IPS-NIHi7 (cell line): Measurements from ENCODE around the gene EPOP.

Source experiments
- DNase-seq: peaks from one replicate; pipeline ENCODE4 v3.0.0; 2012; ENCODE audit warnings: mixed read lengths; ENCODE audit errors: extremely low spot score

EPOP gene

GRCh38 chr17:38705803-38706504 lies 31.2 kb upstream of the EPOP start:
- peak; percentile 52 for DNase-seq

GRCh38 chr17:38705523-38705802 lies 30.7 kb upstream of the EPOP start:
- peak; percentile 48 for DNase-seq

- DNase-seq, result peak; percentile 71
These were observed 30.1 kb upstream of the EPOP start, which contains the start of gene MLLT6 for GRCh38 chr17:38704606-38705522. Gene MLLT6 (plus strand): TSS chr17:38705273. CDS start chr17:38705633, 360 bp downstream.

- DNase-seq, result peak; percentile 87
These were observed 29.2 kb upstream of the EPOP start for GRCh38 chr17:38703742-38704605.

GRCh38 chr17:38702916-38703741 lies 28.4 kb upstream of the EPOP start:
- no peak for DNase-seq

- peak; percentile 82 for DNase-seq
These were observed 27.6 kb upstream of the EPOP start for GRCh38 chr17:38702166-38702915.

- DNase-seq, result no peak
These were observed 26.9 kb upstream of the EPOP start for GRCh38 chr17:38701504-38702165.

GRCh38 chr17:38698760-38699159 lies 24.0 kb upstream of the EPOP start:
- DNase-seq, result no peak

GRCh38 chr17:38697061-38697820 lies 22.5 kb upstream of the EPOP start:
- no peak for DNase-seq

GRCh38 chr17:38693700-38694329 lies 19.1 kb upstream of the EPOP start:
- no peak for DNase-seq

GRCh38 chr17:38691154-38691553 lies 16.4 kb upstream of the EPOP start:
- DNase-seq, result no peak

GRCh38 chr17:38690386-38690785 lies 15.6 kb upstream of the EPOP start:
- no peak for DNase-seq

GRCh38 chr17:38687286-38687685 lies 12.5 kb upstream of the EPOP start:
- DNase-seq, result no peak

GRCh38 chr17:38685491-38685890 lies 10.7 kb upstream of the EPOP start:
- DNase-seq, result no peak

- DNase-seq, result no peak
These were observed 6.3 kb upstream of the EPOP start for GRCh38 chr17:38681096-38681495.

- DNase-seq, result no peak
These were observed 3.1 kb upstream of the EPOP start for GRCh38 chr17:38677819-38678218.

- peak; percentile 91 for DNase-seq
These were observed 2.1 kb upstream of the EPOP start for GRCh38 chr17:38676706-38677504.
